ENCODE data around the gene RDX.

RDX gene

GRCh38 chr11:110296226-110297075, at the start of gene RDX:
Gene RDX (minus strand): TSS chr11:110296614. CDS start chr11:110279692, 16,922 bp downstream.
- Histone ChIP-seq H3K9me3 (no peaks in the 10 kb centered on the region), H3K27ac (peak within 1 kb of the TSS; percentile 85 to 94), H3K36me3 (no peaks in the 10 kb centered on the region), H3K4me1 (peaks cover 0 to 40% (median 17%) of the 10 kb centered on the region in 4 donors), H3K27me3 (no peaks in the 10 kb centered on the region), H3K4me3 (peak within 1 kb of the TSS; percentile 71 to 73)
- TF ChIP-seq CTCF (IDR thresholded peaks at IDR 0.05): peak in 1 of 2 experiments; percentile 20
- intact Hi-C loops (cut with DNase I; ENCODE audit: low total_unique reads): no loop called here
- peak; percentile 59 to 85 for DNase-seq

GRCh38 chr11:110345743-110346142, 49.3 kb upstream of the RDX start:
- Histone ChIP-seq H3K27me3 (no peaks in the 10 kb centered on the region), H3K27ac (no peak overlapping the region), H3K36me3 (no peaks in the 10 kb centered on the region), H3K4me3 (no peak overlapping the region), H3K9me3 (no peaks in the 10 kb centered on the region), H3K4me1 (no peaks in the 10 kb centered on the region)
- intact Hi-C loops (cut with DNase I; ENCODE audit: low total_unique reads): no loop called here
- no peak for TF ChIP-seq CTCF (IDR thresholded peaks at IDR 0.05)
- no peak for DNase-seq

GRCh38 chr11:110340436-110340835, 44.0 kb upstream of the RDX start:
- no peak for TF ChIP-seq CTCF (IDR thresholded peaks at IDR 0.05)
- no peak overlapping the region for H3K27ac ChIP-seq
- no peaks in the 10 kb centered on the region for H3K4me1 ChIP-seq
- DNase-seq: no peak
- H3K27me3 ChIP-seq: no peaks in the 10 kb centered on the region
- intact Hi-C loops (cut with DNase I; ENCODE audit: low total_unique reads): no loop called here
- no peaks in the 10 kb centered on the region for H3K9me3 ChIP-seq
- H3K36me3 ChIP-seq: no peaks in the 10 kb centered on the region
- H3K4me3 ChIP-seq: no peak overlapping the region

GRCh38 chr11:110339456-110340250, 43.2 kb upstream of the RDX start:
- no peak for DNase-seq
- no peaks in the 10 kb centered on the region for H3K27me3 ChIP-seq
- no peaks in the 10 kb centered on the region for H3K9me3 ChIP-seq
- H3K4me1 ChIP-seq: no peaks in the 10 kb centered on the region
- no peak overlapping the region for H3K27ac ChIP-seq
- TF ChIP-seq CTCF (IDR thresholded peaks at IDR 0.05): no peak
- intact Hi-C loops (cut with DNase I; ENCODE audit: low total_unique reads): no loop called here
- no peaks in the 10 kb centered on the region for H3K36me3 ChIP-seq
- H3K4me3 ChIP-seq: no peak overlapping the region

DNA sequence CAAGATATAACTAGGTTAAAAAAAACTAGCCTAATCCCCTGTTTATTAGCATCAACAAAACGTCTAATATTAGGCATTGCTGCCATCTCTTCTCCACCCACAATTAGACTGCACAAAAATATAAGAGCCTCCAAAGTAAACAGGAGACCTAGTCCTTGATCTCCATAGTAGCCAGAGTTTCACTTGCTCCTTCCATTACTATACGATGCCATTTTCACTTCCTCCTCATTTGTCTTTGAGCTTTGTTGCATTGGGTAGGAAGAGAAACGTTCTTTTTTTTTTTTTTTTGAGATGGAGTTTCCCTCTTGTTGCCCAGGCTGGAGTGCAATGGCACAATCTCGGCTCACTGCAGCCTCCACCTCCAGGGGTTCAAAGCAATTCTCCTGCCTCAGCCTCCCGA, 42.3 kb upstream of the RDX start:
- no peaks in the 10 kb centered on the region for H3K9me3 ChIP-seq
- no peak for TF ChIP-seq CTCF (IDR thresholded peaks at IDR 0.05)
- no peaks in the 10 kb centered on the region for H3K4me1 ChIP-seq
- no peak overlapping the region for H3K4me3 ChIP-seq
- DNase-seq: no peak
- no peaks in the 10 kb centered on the region for H3K36me3 ChIP-seq
- intact Hi-C loops (cut with DNase I; ENCODE audit: low total_unique reads): no loop called here
- H3K27me3 ChIP-seq: no peaks in the 10 kb centered on the region
- no peak overlapping the region for H3K27ac ChIP-seq

All from tibial artery (tissue), 4 donors.